HK-2 (cell line): ENCODE results near the gene PALD1.
"Not testable (repeated sequence)": the region's sequence is repeated elsewhere in the genome, so short reads cannot be mapped to it uniquely, and the experiment has no call there.

ENCODE experiments used
- DNase-seq: peaks from one replicate; pipeline ENCODE4 v3.0.0-alpha.2; 2018; ENCODE audit not compliant: unreplicated experiment

Gene PALD1

GRCh38 chr10:70604106-70604505 is 125.5 kb downstream of the PALD1 start:
- no peak for DNase-seq

GRCh38 chr10:70605161-70605560 is 126.6 kb downstream of the PALD1 start:
- DNase-seq: no peak

- DNase-seq: no peak
These were observed 129.4 kb downstream of the PALD1 start for GRCh38 chr10:70607936-70608335.

- DNase-seq: no peak
These were observed 135.4 kb downstream of the PALD1 start for GRCh38 chr10:70613941-70614340.

- not testable (repeated sequence) for DNase-seq
These were observed 135.8 kb downstream of the PALD1 start for GRCh38 chr10:70614364-70614763.

GRCh38 chr10:70615211-70615610 is 136.6 kb downstream of the PALD1 start:
- no peak for DNase-seq

GRCh38 chr10:70615784-70616522 is 137.4 kb downstream of the PALD1 start:
- DNase-seq: no peak

GRCh38 chr10:70616761-70617160 is 138.2 kb downstream of the PALD1 start:
- no peak for DNase-seq
